Measurements from ENCODE around the gene RMND5A.

RMND5A gene

GRCh38 chr2:86787736-86788135 is 67.6 kb downstream of the RMND5A start:
- TF ChIP-seq CTCF (conservative IDR thresholded peaks at IDR 0.05; ENCODE audit: low read depth, low read length) = no peak
- Histone ChIP-seq H2AFZ (ENCODE audit: low read depth) (no peak overlapping the region), H3K4me3 (IDR thresholded peaks at IDR 0.05; ENCODE audit: insufficient read depth, low read depth, low read length) (no peak overlapping the region), H3K9ac (no peak overlapping the region), H3K27ac (no peak overlapping the region), H3K27me3 (ENCODE audit: insufficient read depth, low read depth) (no peaks in the 10 kb centered on the region), H4K20me1 (ENCODE audit: insufficient read depth) (no peaks in the 10 kb centered on the region), H3K4me1 (ENCODE audit: low read depth, poor library complexity, severe bottlenecking) (no peaks in the 10 kb centered on the region), H3K4me2 (no peak overlapping the region), H3K79me2 (ENCODE audit: insufficient read depth, low read depth) (no peaks in the 10 kb centered on the region), H3K36me3 (ENCODE audit: insufficient read depth) (no peaks in the 10 kb centered on the region)

- Histone ChIP-seq H3K27me3 (ENCODE audit: insufficient read depth, low read depth) (no peaks in the 10 kb centered on the region), H3K27ac (no peak overlapping the region), H3K4me1 (ENCODE audit: low read depth, poor library complexity, severe bottlenecking) (no peaks in the 10 kb centered on the region), H4K20me1 (ENCODE audit: insufficient read depth) (no peaks in the 10 kb centered on the region), H3K9ac (no peak overlapping the region), H2AFZ (ENCODE audit: low read depth) (no peak overlapping the region), H3K4me3 (IDR thresholded peaks at IDR 0.05; ENCODE audit: insufficient read depth, low read depth, low read length) (no peak overlapping the region), H3K36me3 (ENCODE audit: insufficient read depth) (no peaks in the 10 kb centered on the region), H3K4me2 (no peak overlapping the region), H3K79me2 (ENCODE audit: insufficient read depth, low read depth) (no peaks in the 10 kb centered on the region)
- TF ChIP-seq CTCF (conservative IDR thresholded peaks at IDR 0.05; ENCODE audit: low read depth, low read length) = no peak
These were observed 68.1 kb downstream of the RMND5A start for GRCh38 chr2:86788165-86788564.

GRCh38 chr2:86788881-86789686 is 69.0 kb downstream of the RMND5A start:
- H3K36me3 ChIP-seq (ENCODE audit: insufficient read depth) = no peaks in the 10 kb centered on the region
- H2AFZ ChIP-seq (ENCODE audit: low read depth) = no peak overlapping the region
- no peaks in the 10 kb centered on the region for H3K79me2 ChIP-seq (ENCODE audit: insufficient read depth, low read depth)
- H3K4me3 ChIP-seq (IDR thresholded peaks at IDR 0.05; ENCODE audit: insufficient read depth, low read depth, low read length) = no peak overlapping the region
- H3K27me3 ChIP-seq (ENCODE audit: insufficient read depth, low read depth) = no peaks in the 10 kb centered on the region
- no peaks in the 10 kb centered on the region for H3K4me1 ChIP-seq (ENCODE audit: low read depth, poor library complexity, severe bottlenecking)
- no peaks in the 10 kb centered on the region for H4K20me1 ChIP-seq (ENCODE audit: insufficient read depth)
- H3K4me2 ChIP-seq = no peak overlapping the region
- TF ChIP-seq CTCF (conservative IDR thresholded peaks at IDR 0.05; ENCODE audit: low read depth, low read length) = no peak
- H3K9ac ChIP-seq = no peak overlapping the region
- no peak overlapping the region for H3K27ac ChIP-seq

- H3K9ac ChIP-seq = no peak overlapping the region
- no peaks in the 10 kb centered on the region for H3K79me2 ChIP-seq (ENCODE audit: insufficient read depth, low read depth)
- no peaks in the 10 kb centered on the region for H3K27me3 ChIP-seq (ENCODE audit: insufficient read depth, low read depth)
- H4K20me1 ChIP-seq (ENCODE audit: insufficient read depth) = no peaks in the 10 kb centered on the region
- H3K27ac ChIP-seq = no peak overlapping the region
- no peaks in the 10 kb centered on the region for H3K36me3 ChIP-seq (ENCODE audit: insufficient read depth)
- H2AFZ ChIP-seq (ENCODE audit: low read depth) = no peak overlapping the region
- no peaks in the 10 kb centered on the region for H3K4me1 ChIP-seq (ENCODE audit: low read depth, poor library complexity, severe bottlenecking)
- TF ChIP-seq CTCF (conservative IDR thresholded peaks at IDR 0.05; ENCODE audit: low read depth, low read length) = no peak
- no peak overlapping the region for H3K4me2 ChIP-seq
- no peak overlapping the region for H3K4me3 ChIP-seq (IDR thresholded peaks at IDR 0.05; ENCODE audit: insufficient read depth, low read depth, low read length)
These were observed 69.6 kb downstream of the RMND5A start for GRCh38 chr2:86789687-86790133.
